ENCODE measurements around the gene PEA15.

DNA sequence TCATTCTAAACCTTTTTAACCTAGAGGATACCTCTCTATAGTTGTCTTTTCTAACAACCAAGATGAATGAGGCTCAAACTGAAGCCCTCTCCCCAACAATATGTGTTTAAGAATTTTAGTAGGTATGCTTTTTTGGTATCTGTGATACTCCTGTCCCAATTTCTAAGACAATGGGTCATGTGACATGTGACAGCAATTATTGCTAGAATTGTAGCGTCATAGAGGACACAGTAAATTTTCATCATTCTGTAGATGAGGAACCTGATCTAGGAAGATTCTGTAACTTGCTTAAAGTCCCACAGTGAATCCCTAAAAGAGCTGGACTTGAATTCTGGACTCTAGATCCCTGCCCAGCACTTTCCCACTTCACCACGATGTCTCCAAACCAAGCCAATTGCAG lies 26.5 kb upstream of the PEA15 start:
- TF ChIP-seq POLR2A (IDR thresholded peaks at IDR 0.05) (no peak), CTCF (IDR thresholded peaks at IDR 0.05) (no peak), POLR2AphosphoS5 (IDR thresholded peaks at IDR 0.05) (no peak)

Measured in breast epithelium (tissue), 3 donors.